Measurements from ENCODE around the gene TPPP3.

- TF ChIP-seq POLR2A (IDR thresholded peaks at IDR 0.05; ENCODE audit: low read depth, low read length) (no peak), SPI1 (IDR thresholded peaks at IDR 0.05; ENCODE audit: low read depth, low read length) (no peak), TAF1 (IDR thresholded peaks at IDR 0.05; ENCODE audit: low read depth, low read length) (no peak)
These were observed 36.9 kb downstream of the TPPP3 start for GRCh38 chr16:67356396-67356795.

Measured in GM12891 (cell line).